Left ventricle myocardium inferior (tissue), 1 donor: Measurements from ENCODE around the gene PRG3. TPM values are rescaled to one million over a fixed set of nuclear protein-coding genes. Genes with fewer than 3 reads are reported as not detected.

Source experiments
- DNase-seq: peaks from one replicate; pipeline ENCODE4 v3.0.0-alpha.2; 2020
- H3K27ac ChIP-seq: fragments of 200-600 bp; replicated peaks from 2 replicates; pipeline ENCODE4 v1.8.0; 2021
- H3K27me3 ChIP-seq: fragments of 200-600 bp; 2 replicates; pipeline ENCODE4 v1.8.0; 2021; ENCODE audit warnings: low read depth
- H3K36me3 ChIP-seq: fragments of 200-600 bp; 2 replicates; pipeline ENCODE4 v1.8.0; 2021
- H3K4me1 ChIP-seq: fragments of 200-600 bp; 2 replicates; pipeline ENCODE4 v1.8.0; 2021
- H3K4me3 ChIP-seq: fragments of 200-600 bp; 2 replicates; pipeline ENCODE4 v1.8.0; 2021; ENCODE audit warnings: mild to moderate bottlenecking, moderate library complexity
- H3K9me3 ChIP-seq: fragments of 200-600 bp; replicated peaks from 2 replicates; pipeline ENCODE4 v1.8.0; 2021
- CTCF ChIP-seq: fragments of 200-600 bp; IDR thresholded peaks from 2 replicates; pipeline ENCODE4 v1.8.0; 2021; ENCODE audit warnings: antibody characterized with exemption, mild to moderate bottlenecking, borderline replicate concordance
- intact Hi-C: fragments of 100-400 bp; cut with micrococcal nuclease; formaldehyde crosslinking; loops from one replicate; pipeline ENCODE4 v1.11.0; 2022
- total RNA-seq: library from RNA; stranded (reverse); fragmentation: NEBNext Ultra II Directional; extraction: Animal tissue kit (Norgen Biotek cat#: 25700); gene quantifications from one replicate; pipeline ENCODE4 v1.2.1, GENCODE V29; 2021
- donor health status: DM: no; HTN: yes; CAD: no; lungs with severe emphysema.

Gene PRG3
- total RNA-seq, 1 donor from 2014 or later = not detected

GRCh38 chr11:57421805-57422204 is 40.9 kb upstream of the PRG3 start:
- H3K27me3 ChIP-seq = no peaks in the 10 kb centered on the region
- H3K27ac ChIP-seq = no peak overlapping the region
- peaks cover 59% of the 10 kb centered on the region for H3K4me1 ChIP-seq
- H3K4me3 ChIP-seq = no peak overlapping the region
- intact Hi-C loops = no loop called here
- peaks cover 56% of the 10 kb centered on the region for H3K36me3 ChIP-seq
- H3K9me3 ChIP-seq = no peaks in the 10 kb centered on the region
- no peak for DNase-seq
- no peak for TF ChIP-seq CTCF

GRCh38 chr11:57421066-57421465 is 40.1 kb upstream of the PRG3 start:
- Histone ChIP-seq H3K4me1 (peaks cover 58% of the 10 kb centered on the region), H3K9me3 (no peaks in the 10 kb centered on the region), H3K27me3 (no peaks in the 10 kb centered on the region), H3K4me3 (no peak overlapping the region), H3K27ac (no peak overlapping the region), H3K36me3 (peaks cover 63% of the 10 kb centered on the region)
- intact Hi-C loops = no loop called here
- DNase-seq = no peak
- TF ChIP-seq CTCF = no peak

- TF ChIP-seq CTCF = no peak
- Histone ChIP-seq H3K4me3 (no peak overlapping the region), H3K4me1 (peaks cover 39% of the 10 kb centered on the region), H3K36me3 (peaks cover 81% of the 10 kb centered on the region), H3K27ac (no peak overlapping the region), H3K9me3 (no peaks in the 10 kb centered on the region), H3K27me3 (no peaks in the 10 kb centered on the region)
- intact Hi-C loops = no loop called here
- DNase-seq = no peak
These were observed 38.2 kb upstream of the PRG3 start for GRCh38 chr11:57419146-57419545.

DNA sequence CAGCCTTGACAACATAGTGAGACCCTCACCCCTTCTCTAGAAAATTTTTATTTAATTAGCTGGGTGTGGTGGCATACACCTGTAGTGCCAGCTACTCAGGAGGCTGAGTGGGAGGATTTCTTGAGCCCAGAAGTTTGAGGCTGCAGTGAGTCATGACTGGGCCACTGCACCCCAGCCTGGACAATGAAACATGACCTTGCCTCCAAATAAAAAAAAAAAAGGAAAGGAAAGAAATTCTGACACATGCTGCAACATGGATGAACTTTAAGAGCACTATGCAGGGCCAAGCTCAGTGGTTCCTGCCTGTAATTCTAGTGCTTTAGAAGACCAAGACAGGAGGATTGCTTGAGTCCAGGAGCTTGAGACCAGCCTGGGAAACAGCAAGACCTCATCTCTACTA is 37.2 kb upstream of the PRG3 start:
- no peaks in the 10 kb centered on the region for H3K9me3 ChIP-seq
- H3K4me1 ChIP-seq = peaks cover 36% of the 10 kb centered on the region
- intact Hi-C loops = no loop called here
- DNase-seq = no peak
- no peak for TF ChIP-seq CTCF
- H3K4me3 ChIP-seq = no peak overlapping the region
- H3K36me3 ChIP-seq = peaks cover 81% of the 10 kb centered on the region
- H3K27me3 ChIP-seq = no peaks in the 10 kb centered on the region
- H3K27ac ChIP-seq = no peak overlapping the region

DNA sequence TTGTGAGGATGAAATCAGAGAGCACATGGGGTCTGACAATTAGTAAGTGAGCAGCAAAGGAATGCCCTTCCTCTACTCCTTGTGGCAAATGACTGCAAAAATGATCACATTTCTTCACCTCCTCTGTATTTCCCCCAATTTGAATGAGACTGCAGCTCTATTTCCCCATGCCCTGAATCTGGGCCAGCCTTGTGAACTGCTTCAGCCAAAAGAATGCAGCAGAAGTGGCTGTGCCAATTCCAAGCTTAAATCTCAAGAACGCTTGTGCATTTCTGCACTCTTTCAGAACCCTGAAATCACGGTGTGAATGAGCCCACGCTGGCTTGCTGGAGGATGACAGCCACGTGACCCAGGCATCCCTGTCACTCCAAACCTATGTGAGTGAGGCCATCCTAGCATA is 36.1 kb upstream of the PRG3 start:
- peaks cover 83% of the 10 kb centered on the region for H3K36me3 ChIP-seq
- H3K27me3 ChIP-seq = no peaks in the 10 kb centered on the region
- no peak for DNase-seq
- no peak for TF ChIP-seq CTCF
- no peak overlapping the region for H3K27ac ChIP-seq
- intact Hi-C loops = no loop called here
- peaks cover 39% of the 10 kb centered on the region for H3K4me1 ChIP-seq
- H3K9me3 ChIP-seq = no peaks in the 10 kb centered on the region
- H3K4me3 ChIP-seq = no peak overlapping the region

DNA sequence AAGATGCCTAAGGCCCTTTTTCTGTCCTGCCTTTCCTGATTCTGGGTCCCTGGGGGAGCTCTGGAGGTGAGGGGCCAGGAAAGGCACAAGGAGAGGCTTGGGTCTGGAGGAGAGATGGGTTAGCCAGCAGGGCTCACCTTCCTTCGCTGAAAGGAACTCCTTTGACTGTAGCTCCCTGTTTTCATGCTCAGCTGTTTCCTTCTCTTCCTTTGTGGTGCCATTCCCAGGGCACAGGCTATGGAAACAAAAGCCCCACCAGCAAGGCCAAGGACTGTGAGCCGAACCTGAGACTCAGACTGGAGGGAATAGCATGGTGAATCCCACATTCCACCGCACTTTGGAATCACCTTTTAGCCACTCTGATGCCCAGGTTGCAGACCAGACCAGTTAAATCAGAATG is 35.5 kb upstream of the PRG3 start:
- Histone ChIP-seq H3K36me3 (peaks cover 80% of the 10 kb centered on the region), H3K4me1 (peaks cover 34% of the 10 kb centered on the region), H3K27me3 (no peaks in the 10 kb centered on the region), H3K4me3 (no peak overlapping the region), H3K9me3 (no peaks in the 10 kb centered on the region), H3K27ac (no peak overlapping the region)
- DNase-seq = no peak
- intact Hi-C loops = no loop called here
- TF ChIP-seq CTCF = no peak
